Thyroid gland (tissue), 4 donors: ENCODE measurements around the gene ZNF175. TPM values are rescaled to one million over a fixed set of nuclear protein-coding genes. Genes with fewer than 3 reads are reported as not detected.

ENCODE experiments used
- DNase-seq, 2 donors: peaks; one replicate each; pipeline ENCODE4 v3.0.0-alpha.2; 2019
- H3K27ac ChIP-seq, 3 donors: fragments of 200-600 bp; sonication (generic); 1 replicate in 2 of 3; 2 replicates in 1 of 3; pipeline ENCODE4 v1.5.1; 2016 to 2019; ENCODE audit warnings: mild to moderate bottlenecking in 1 of 3, moderate library complexity in 1 of 3
- H3K27me3 ChIP-seq: fragments of 200-600 bp; sonication (generic); one replicate; pipeline ENCODE4 v1.5.1; 2019
- H3K36me3 ChIP-seq, 2 donors: fragments of 200-600 bp; sonication (generic); one replicate each; pipeline ENCODE4 v1.5.1; 2016 to 2019
- H3K4me1 ChIP-seq, 2 donors: fragments of 200-600 bp; sonication (generic); one replicate each; pipeline ENCODE4 v1.5.1; 2017 to 2019
- H3K4me3 ChIP-seq, 3 donors: fragments of 200-600 bp; sonication (generic); replicated peaks in 1 of 3; 1 replicate in 2 of 3; 2 replicates in 1 of 3; pipeline ENCODE4 v1.5.1; 2016; ENCODE audit warnings: mild to moderate bottlenecking in 1 of 3
- H3K9me3 ChIP-seq: fragments of 200-600 bp; sonication (generic); one replicate; pipeline ENCODE4 v1.5.1; 2017
- CTCF ChIP-seq, 6 experiments: fragments of 200-600 bp in 3 of 6; fragments of 450-650 bp in 3 of 6; sonication (generic) in 3 of 6; IDR thresholded peaks; one replicate each; pipeline ENCODE4 v1.5.1; 2016 to 2019; ENCODE audit warnings: antibody characterized with exemption in 6 of 6, mild to moderate bottlenecking in 2 of 6, inconsistent platforms in 1 of 6, moderate library complexity in 1 of 6
- POLR2A ChIP-seq, 2 donors: fragments of 450-650 bp; IDR thresholded peaks; one replicate each; pipeline ENCODE4 v1.6.1; 2017; ENCODE audit warnings: antibody characterized with exemption in 2 of 2, mild to moderate bottlenecking in 2 of 2, moderate library complexity in 1 of 2
- WGBS, 2 donors: methylation state at CpG; one replicate each; pipeline ENCODE4 v1.1.5; 2017; 5-methylcytosine and 5-hydroxymethylcytosine counted together
- intact Hi-C: fragments of 100-400 bp; cut with DNase I; formaldehyde crosslinking; loops from one replicate; pipeline ENCODE4 v1.15.1; 2023
- total RNA-seq, 4 donors: library from RNA; depleted of rRNA; stranded (reverse); fragments of >200 nt; gene quantifications; one replicate each; pipeline ENCODE4 v1.2.3, GENCODE V29; 2016

Gene ZNF175
- total RNA-seq, 4 donors from 2014 or later = 9.0 to 12.9 (median 9.4) TPM

DNA sequence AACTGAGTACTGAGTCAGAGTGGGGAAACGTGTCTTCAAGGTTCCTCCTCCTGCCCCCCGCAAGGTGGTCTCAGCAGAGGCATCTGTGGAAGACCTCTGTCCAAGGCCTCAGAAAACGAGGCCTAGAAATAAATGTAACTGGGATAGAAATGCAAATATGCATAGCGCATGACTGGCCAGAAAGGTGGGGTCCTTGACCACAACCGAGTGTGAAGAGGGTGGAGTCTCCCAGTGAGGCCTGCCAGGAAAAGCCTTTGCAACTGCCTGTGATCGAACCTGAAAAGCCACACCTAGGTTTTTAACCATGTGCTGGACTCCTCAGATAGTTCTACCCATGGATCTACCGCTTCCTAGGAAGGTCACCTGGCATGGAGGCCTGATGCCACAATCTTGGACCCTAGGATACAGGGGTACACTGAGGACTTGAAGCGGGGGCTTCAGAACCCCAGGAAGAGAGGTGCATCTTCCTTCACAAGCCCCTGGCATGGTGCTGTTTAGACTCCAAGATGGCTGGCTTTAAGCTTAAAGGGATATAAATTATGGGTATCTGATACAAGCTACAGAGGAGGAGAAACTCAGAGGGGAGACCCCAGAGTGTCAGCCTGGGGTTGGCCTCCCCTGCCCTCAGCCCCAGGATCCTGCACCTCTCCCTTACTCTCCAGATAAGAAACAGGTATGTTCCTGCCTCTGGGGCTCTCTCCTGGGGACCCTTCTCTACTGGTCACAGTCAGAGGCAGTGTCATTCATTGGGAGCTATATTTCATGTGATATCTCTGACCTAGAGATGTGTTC is 21.4 kb upstream of the ZNF175 start:
- H3K27ac ChIP-seq = no peak overlapping the region
- no peaks in the 10 kb centered on the region for H3K9me3 ChIP-seq
- WGBS, 2 donors = 62 to 65% methylated on average over 8 of the region's 8 CpGs
- no peaks in the 10 kb centered on the region for H3K27me3 ChIP-seq
- no peak for TF ChIP-seq POLR2A (IDR thresholded peaks at IDR 0.05)
- TF ChIP-seq CTCF (IDR thresholded peaks at IDR 0.05) = no peak
- H3K4me1 ChIP-seq = no peaks in the 10 kb centered on the region
- no peak for DNase-seq
- no peaks in the 10 kb centered on the region for H3K36me3 ChIP-seq
- no peak overlapping the region for H3K4me3 ChIP-seq
- intact Hi-C loops = no loop called here

DNA sequence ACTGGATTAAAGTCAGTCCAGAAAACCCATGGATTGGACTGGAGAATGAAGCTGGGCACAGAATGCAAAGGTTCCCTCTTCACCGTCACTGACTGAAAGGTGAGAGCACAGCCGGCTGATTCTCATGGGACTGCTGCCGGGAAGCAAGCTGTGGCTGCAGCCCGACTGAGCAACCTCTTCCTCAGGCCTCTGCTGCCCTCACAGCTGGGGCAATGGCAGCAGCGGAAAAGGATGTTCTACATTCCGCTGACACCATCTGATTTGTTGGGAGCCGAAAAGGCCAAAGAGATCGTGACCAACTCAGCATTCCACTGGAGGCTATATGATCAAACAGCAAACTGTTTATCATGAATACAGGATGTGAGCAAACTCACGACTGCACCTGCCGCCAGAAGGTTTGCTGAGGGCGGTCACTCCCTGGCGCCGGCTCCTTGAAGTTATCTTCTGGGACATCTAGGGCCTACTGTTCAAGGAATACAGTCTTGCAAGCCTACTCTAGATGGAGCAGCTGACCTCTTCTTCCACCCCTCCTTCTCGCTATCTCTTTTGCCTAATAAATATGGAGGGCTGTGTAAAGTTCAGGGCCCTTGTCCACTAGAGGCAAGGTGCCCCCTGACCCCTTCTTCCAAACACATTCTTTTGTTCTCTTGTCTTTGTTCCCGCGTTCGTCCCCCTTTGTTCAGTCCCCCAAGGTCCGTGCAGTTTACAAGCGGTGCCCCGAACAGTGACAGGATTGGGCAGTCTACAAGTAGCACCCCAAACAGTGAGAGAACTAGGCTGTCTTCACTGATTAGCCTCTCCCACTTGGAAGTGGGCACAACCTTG is 20.0 kb upstream of the ZNF175 start:
- TF ChIP-seq POLR2A (IDR thresholded peaks at IDR 0.05) (no peak), CTCF (IDR thresholded peaks at IDR 0.05) (no peak)
- no peaks in the 10 kb centered on the region for H3K27me3 ChIP-seq
- no peaks in the 10 kb centered on the region for H3K36me3 ChIP-seq
- no peak for DNase-seq
- intact Hi-C loops = no loop called here
- WGBS, 2 donors = 85% methylated on average over 20 of the region's 20 CpGs
- H3K4me1 ChIP-seq = no peaks in the 10 kb centered on the region
- no peaks in the 10 kb centered on the region for H3K9me3 ChIP-seq
- H3K4me3 ChIP-seq = no peak overlapping the region
- H3K27ac ChIP-seq = no peak overlapping the region

- Histone ChIP-seq H3K27ac (no peak overlapping the region), H3K27me3 (no peaks in the 10 kb centered on the region)
- TF ChIP-seq POLR2A (IDR thresholded peaks at IDR 0.05) (no peak), CTCF (IDR thresholded peaks at IDR 0.05) (no peak)
Measured at GRCh38 chr19:51551673-51552432, 19.2 kb upstream of the ZNF175 start.

GRCh38 chr19:51552608-51552995 is 18.5 kb upstream of the ZNF175 start:
- no peak for TF ChIP-seq POLR2A (IDR thresholded peaks at IDR 0.05)
- no peak for TF ChIP-seq CTCF (IDR thresholded peaks at IDR 0.05)

More at GRCh38 chr19:51551673-51552432, 19.2 kb upstream of the ZNF175 start:
- 45 to 47% methylated on average over 3 of the region's 3 CpGs for WGBS, 2 donors
- Histone ChIP-seq H3K4me1 (no peaks in the 10 kb centered on the region), H3K9me3 (no peaks in the 10 kb centered on the region), H3K36me3 (no peaks in the 10 kb centered on the region), H3K4me3 (no peak overlapping the region)
- intact Hi-C loops = no loop called here
- DNase-seq = no peak

More at GRCh38 chr19:51552608-51552995, 18.5 kb upstream of the ZNF175 start:
- 14 to 16% methylated on average over 1 of the region's 1 CpG for WGBS, 2 donors
- no peaks in the 10 kb centered on the region for H3K27me3 ChIP-seq
- intact Hi-C loops = no loop called here
- H3K4me1 ChIP-seq = no peaks in the 10 kb centered on the region
- H3K4me3 ChIP-seq = no peak overlapping the region
- H3K36me3 ChIP-seq = no peaks in the 10 kb centered on the region
- DNase-seq = no peak
- no peaks in the 10 kb centered on the region for H3K9me3 ChIP-seq
- no peak overlapping the region for H3K27ac ChIP-seq
